SK-N-SH (cell line): ENCODE data around the gene LPCAT1. TPM values are rescaled to one million over a fixed set of nuclear protein-coding genes. Genes with fewer than 3 reads are reported as not detected.

ENCODE experiments used
- CTCF ChIA-PET: fragments of 300-600, 350-600 bp; formaldehyde crosslinking; extraction: SDS; loops from one replicate; lab custom pipeline; 2021; lab: Yijun Ruan, JAX
- POLR2A ChIA-PET: fragments of 350-600 bp; sonication (Branson Sonifier 250); formaldehyde crosslinking; extraction: SDS; loops from one replicate; lab custom pipeline; 2020; ENCODE audit warnings: antibody characterized with exemption, inconsistent platforms; lab: Yijun Ruan, JAX
- DNase-seq: peaks from one replicate; pipeline ENCODE4 v3.0.0; 2012
- H2AFZ ChIP-seq: fragments of 200-600 bp; sonication (generic); 2 replicates; pipeline ENCODE4 v1.8.1; 2016; ENCODE audit warnings: antibody characterized with exemption, mild to moderate bottlenecking, low read depth
- H3F3A ChIP-seq: fragments of 200-600 bp; sonication (generic); replicated peaks from 2 replicates; pipeline ENCODE3; 2016; ENCODE audit warnings: antibody characterized with exemption, mild to moderate bottlenecking; ENCODE audit not compliant: insufficient read depth
- H3K27ac ChIP-seq, 2 experiments: fragments of 200-500 bp in 1 of 2; fragments of 200-600 bp in 1 of 2; sonication (Bioruptor generic) in 1 of 2; sonication (generic), shearing (Covaris generic) in 1 of 2; 2 replicates each; pipeline versions ENCODE4 v1.5.1 to v1.6.1; 2014 to 2016; ENCODE audit warnings: low read depth in 2 of 2, inconsistent platforms in 1 of 2, low read length in 1 of 2, mild to moderate bottlenecking in 1 of 2, mixed read lengths in 1 of 2
- H3K27me3 ChIP-seq: fragments of 200-600 bp; sonication (generic), shearing (Covaris generic); 2 replicates; pipeline ENCODE4 v1.6.1; 2016; ENCODE audit warnings: mixed run types; ENCODE audit not compliant: insufficient read depth
- H3K36me3 ChIP-seq, 2 experiments: fragments of 200-500 bp in 1 of 2; fragments of 200-600 bp in 1 of 2; sonication (Bioruptor generic) in 1 of 2; sonication (generic) in 1 of 2; replicated peaks in 1 of 2; 2 replicates each; pipeline versions ENCODE3 to v1.5.1; 2014 to 2016; ENCODE audit warnings: low read length in 1 of 2, mild to moderate bottlenecking in 1 of 2; ENCODE audit not compliant: insufficient read depth in 2 of 2, control insufficient read depth in 1 of 2
- H3K4me1 ChIP-seq, 2 experiments: fragments of 200-500 bp in 1 of 2; fragments of 200-600 bp in 1 of 2; sonication (Bioruptor generic) in 1 of 2; sonication (generic), shearing (Covaris generic) in 1 of 2; 2 replicates each; pipeline versions ENCODE4 v1.5.1 to v1.6.1; 2014 to 2016; ENCODE audit warnings: low read depth in 1 of 2, low read length in 1 of 2, mixed run types in 1 of 2; ENCODE audit not compliant: insufficient read depth in 2 of 2, control insufficient read depth in 1 of 2
- H3K4me2 ChIP-seq: fragments of 200-600 bp; sonication (generic), shearing (Covaris generic); 2 replicates; pipeline ENCODE4 v1.6.1; 2017; ENCODE audit warnings: mixed run types
- H3K4me3 ChIP-seq, 2 experiments: fragments of 200-500 bp in 1 of 2; fragments of 200-600 bp in 1 of 2; sonication (Bioruptor generic) in 1 of 2; sonication (generic), shearing (Covaris generic) in 1 of 2; 2 replicates each; pipeline versions ENCODE4 v1.5.1 to v1.8.1; 2014 to 2016; ENCODE audit warnings: low read depth in 2 of 2, inconsistent platforms in 1 of 2, low read length in 1 of 2, mild to moderate bottlenecking in 1 of 2, mixed read lengths in 1 of 2, moderate library complexity in 1 of 2
- H3K79me2 ChIP-seq: fragments of 200-600 bp; sonication (generic); 2 replicates; pipeline ENCODE4 v1.8.1; 2017; ENCODE audit warnings: mild to moderate bottlenecking; ENCODE audit not compliant: insufficient read depth
- H3K9ac ChIP-seq: fragments of 200-600 bp; sonication (generic); 2 replicates; pipeline ENCODE4 v1.6.1; 2017; ENCODE audit warnings: mixed run types
- H3K9me2 ChIP-seq: fragments of 200-600 bp; sonication (generic); 2 replicates; pipeline ENCODE4 v1.6.1; 2017; ENCODE audit warnings: mixed run types
- H3K9me3 ChIP-seq: fragments of 200-600 bp; sonication (generic); 2 replicates; pipeline ENCODE4 v1.6.1; 2017; ENCODE audit warnings: mixed run types, mild to moderate bottlenecking, moderate library complexity
- H4K20me1 ChIP-seq: fragments of 200-600 bp; sonication (generic); 2 replicates; pipeline ENCODE4 v1.6.1; 2017; ENCODE audit warnings: mild to moderate bottlenecking, mixed run types; ENCODE audit not compliant: insufficient read depth
- CTCF ChIP-seq: fragments of 200-600 bp; sonication (generic); IDR thresholded peaks from 2 replicates; pipeline ENCODE4 v1.6.1; 2017; ENCODE audit warnings: antibody characterized with exemption, mild to moderate bottlenecking, moderate library complexity
- EZH2phosphoT487 ChIP-seq: fragments of 200-600 bp; sonication (generic); IDR thresholded peaks from 2 replicates; pipeline ENCODE4 v1.6.1; 2017; ENCODE audit warnings: low read depth, mixed run types, mild to moderate bottlenecking, antibody characterized with exemption, moderate library complexity, borderline replicate concordance
- FOSL2 ChIP-seq: IDR thresholded peaks from 2 replicates; pipeline ENCODE4 v1.4.0; 2012; ENCODE audit warnings: low read depth, mild to moderate bottlenecking, moderate library complexity, borderline replicate concordance
- GATA2 ChIP-seq: sonication (generic); formaldehyde crosslinking; IDR thresholded peaks from 2 replicates; pipeline ENCODE4 v1.5.0; 2020; ENCODE audit warnings: mild to moderate bottlenecking, missing genetic modification reagents
- PBX3 ChIP-seq: IDR thresholded peaks from 2 replicates; pipeline ENCODE4; 2012
- POLR2AphosphoS5 ChIP-seq: IDR thresholded peaks from 2 replicates; pipeline ENCODE4 v1.6.1; 2012; ENCODE audit warnings: low read depth, low read length
- RAD21 ChIP-seq: IDR thresholded peaks from 2 replicates; pipeline ENCODE4 v1.6.1; 2012; ENCODE audit warnings: mild to moderate bottlenecking, low read length
- RCOR1 ChIP-seq: fragments of 150-350 bp; IDR thresholded peaks from 2 replicates; pipeline ENCODE4 v1.6.1; 2017; ENCODE audit warnings: antibody characterized with exemption, low read length
- SIN3A ChIP-seq: IDR thresholded peaks from 2 replicates; pipeline ENCODE4 v1.6.1; 2012; ENCODE audit warnings: low read depth, mild to moderate bottlenecking, low read length, moderate library complexity, borderline replicate concordance
- TCF12 ChIP-seq: IDR thresholded peaks from 2 replicates; pipeline ENCODE4 v1.4.0; 2012
- USF2 ChIP-seq: fragments of 150-350 bp; IDR thresholded peaks from 2 replicates; pipeline ENCODE4 v1.6.1; 2017; ENCODE audit warnings: antibody characterized with exemption, low read length, low read depth, borderline replicate concordance
- ZBTB33 ChIP-seq: IDR thresholded peaks from 2 replicates; pipeline ENCODE4 v1.4.0; 2012; ENCODE audit warnings: low read depth, borderline replicate concordance
- WGBS: methylation state at CpG from one replicate; pipeline ENCODE4 v1.1.6; 2017; ENCODE audit warnings: low lambda C conversion rate; 5-methylcytosine and 5-hydroxymethylcytosine counted together
- polyA plus RNA-seq, 3 experiments: library from polyadenylated mRNA; depleted of rRNA; stranded (reverse); fragments of >200 nt; gene quantifications; 2 replicates each; pipeline ENCODE4 v1.2.3, GENCODE V29; 2012

Gene LPCAT1
- polyA plus RNA-seq, 1 of the 3 experiments (the other 2 are of a cell fraction) = 42.3 TPM

- H3K9ac ChIP-seq = no peak overlapping the region
- CTCF ChIA-PET = interaction anchor here (0.6 kb wide), 1 partner anchor 21 kb away, joined by 4 read pairs; no protein-coding TSS in a partner anchor
- H3K9me3 ChIP-seq = no peaks in the 10 kb centered on the region
- H3K4me2 ChIP-seq = no peak overlapping the region
- no peaks in the 10 kb centered on the region for H3K9me2 ChIP-seq
- H2AFZ ChIP-seq = no peak overlapping the region
- TF ChIP-seq TCF12 = no peak
- TF ChIP-seq POLR2AphosphoS5 = no peak
- TF ChIP-seq ZBTB33 = no peak
- no peak for TF ChIP-seq FOSL2
- TF ChIP-seq CTCF = no peak
- no peak for TF ChIP-seq EZH2phosphoT487
- TF ChIP-seq USF2 = no peak
- no peak for TF ChIP-seq PBX3
- TF ChIP-seq GATA2 = no peak
- no peak for TF ChIP-seq SIN3A
- TF ChIP-seq RCOR1 = no peak
- TF ChIP-seq RAD21 = no peak
- no peaks in the 10 kb centered on the region for H3K4me1 ChIP-seq
- no peak for DNase-seq
- no peaks in the 10 kb centered on the region for H3F3A ChIP-seq
- H3K36me3 ChIP-seq = no peaks in the 10 kb centered on the region
- H3K27me3 ChIP-seq = peaks cover 79% of the 10 kb centered on the region
- no peaks in the 10 kb centered on the region for H4K20me1 ChIP-seq
- POLR2A ChIA-PET = interaction anchor here (0.6 kb wide), 1 partner anchor 8 kb away, joined by 4 read pairs; no protein-coding TSS in a partner anchor
- WGBS = 10% methylated on average over 5 of the region's 16 CpGs
- H3K27ac ChIP-seq = no peak overlapping the region
- no peaks in the 10 kb centered on the region for H3K79me2 ChIP-seq
- H3K4me3 ChIP-seq = no peak overlapping the region
Observed at GRCh38 chr5:1446602-1447343, 77.0 kb downstream of the LPCAT1 start.
